Breast epithelium (tissue), 3 donors: Measurements from ENCODE around the gene COBLL1.

ENCODE experiments used
- CTCF ChIP-seq, 3 donors: fragments of 450-650 bp; IDR thresholded peaks; one replicate each; pipeline ENCODE4 v1.5.1; 2016 to 2017; ENCODE audit warnings: antibody characterized with exemption in 3 of 3, mild to moderate bottlenecking in 3 of 3, moderate library complexity in 3 of 3
- POLR2A ChIP-seq: fragments of 450-650 bp; IDR thresholded peaks from one replicate; pipeline ENCODE4 v1.6.1; 2016; ENCODE audit warnings: antibody characterized with exemption, mild to moderate bottlenecking, moderate library complexity
- POLR2AphosphoS5 ChIP-seq, 3 donors: sonication (generic); formaldehyde crosslinking; IDR thresholded peaks; one replicate each; pipeline ENCODE4 v1.6.1; 2017; ENCODE audit warnings: antibody characterized with exemption in 3 of 3

- no peak for TF ChIP-seq POLR2AphosphoS5 (IDR thresholded peaks at IDR 0.05)
- no peak for TF ChIP-seq CTCF (IDR thresholded peaks at IDR 0.05)
- no peak for TF ChIP-seq POLR2A
These were observed 37.7 kb downstream of the COBLL1 start for GRCh38 chr2:164803776-164804466.
